ENCODE measurements around the gene UGT1A3.
"Not testable (repeated sequence)": the region's sequence is repeated elsewhere in the genome, so short reads cannot be mapped to it uniquely, and the experiment has no call there.

Gene UGT1A3

DNA sequence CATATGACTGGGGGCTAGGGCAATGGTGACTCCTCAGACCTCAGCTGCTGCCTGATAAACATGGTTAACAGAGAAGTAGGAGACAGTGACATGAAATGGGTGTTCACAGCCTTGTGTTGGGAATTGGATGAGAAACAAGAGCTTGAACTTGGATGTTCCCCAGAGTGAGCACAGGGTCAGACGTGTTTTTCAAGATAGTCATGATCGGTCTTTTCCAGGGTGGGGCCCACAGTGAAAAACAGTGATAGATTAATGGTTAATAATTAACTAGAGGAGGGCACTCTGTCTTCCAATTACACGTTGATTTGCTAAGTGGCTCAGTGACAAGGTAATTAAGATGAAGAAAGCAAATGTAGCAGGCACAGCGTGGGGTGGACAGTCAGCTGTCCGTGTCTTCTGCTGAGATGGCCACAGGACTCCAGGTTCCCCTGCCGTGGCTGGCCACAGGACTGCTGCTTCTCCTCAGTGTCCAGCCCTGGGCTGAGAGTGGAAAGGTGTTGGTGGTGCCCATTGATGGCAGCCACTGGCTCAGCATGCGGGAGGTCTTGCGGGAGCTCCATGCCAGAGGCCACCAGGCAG, at the start of gene UGT1A3:
TSS of gene UGT1A3 (plus strand) at position 320 of the 579 bp plus-strand sequence. CDS start at position 405, 85 bp downstream.
- DNase-seq, result no peak

DNA sequence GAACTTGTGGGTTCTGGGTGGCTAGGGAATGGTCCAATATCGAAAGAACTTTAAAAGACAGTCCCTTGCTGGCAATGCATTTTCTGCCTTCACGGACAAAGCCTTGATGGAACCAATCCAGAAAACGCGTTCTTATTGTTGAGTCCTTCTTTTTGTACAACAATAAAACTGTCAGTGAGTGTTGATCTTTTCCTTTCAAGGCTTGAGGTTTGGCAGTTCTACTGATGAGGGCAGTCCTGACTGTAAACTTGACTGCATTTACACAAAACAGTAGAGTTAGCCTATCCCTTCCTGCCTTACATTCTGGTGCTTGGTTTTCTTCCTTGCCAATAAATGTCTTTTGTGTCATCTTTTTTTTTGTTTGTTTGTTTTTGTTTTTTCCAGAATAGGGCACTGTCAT, 49.6 kb upstream of the UGT1A3 start:
- DNase-seq, result no peak

DNA sequence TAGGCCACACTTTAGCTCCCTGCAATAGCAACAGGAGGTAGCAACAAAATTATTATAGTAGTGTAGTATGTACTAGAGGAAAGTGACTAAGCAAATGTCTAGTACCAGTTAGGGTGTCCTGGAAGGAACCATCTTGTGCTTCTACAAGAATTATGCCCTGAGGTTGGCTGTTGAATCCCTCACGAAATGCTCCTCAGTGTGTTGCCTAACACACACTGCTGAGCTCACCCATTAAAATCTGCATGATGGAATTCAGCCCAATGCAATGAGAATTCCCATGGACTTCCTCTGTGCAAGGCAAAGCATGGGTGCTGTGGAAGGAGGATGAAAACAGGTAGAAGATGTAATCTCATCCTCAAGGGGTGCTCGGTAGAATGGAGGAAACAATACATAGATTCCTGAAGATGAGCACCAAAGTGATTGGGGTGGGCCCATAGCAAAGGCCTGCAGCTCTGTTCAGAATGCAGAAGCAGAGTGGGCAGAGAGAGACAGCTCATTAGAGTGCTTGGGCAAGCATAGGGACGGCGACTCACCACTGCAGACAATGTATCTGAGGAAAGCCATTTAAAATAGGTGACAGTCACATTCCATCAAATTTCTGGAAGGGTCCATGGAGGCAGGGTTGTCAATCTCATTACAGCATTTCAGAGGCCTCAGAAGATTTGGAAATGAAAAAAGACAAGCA, 48.3 kb upstream of the UGT1A3 start:
- DNase-seq, result no peak

- DNase-seq, result no peak
Measured at GRCh38 chr2:233681521-233682099, 47.2 kb upstream of the UGT1A3 start, which contains the start of gene UGT1A7. UGT1A7 (plus strand) TSS chr2:233681901; CDS start chr2:233681938, 37 bp downstream.

GRCh38 chr2:233684640-233685039, 44.2 kb upstream of the UGT1A3 start:
- no peak for DNase-seq

DNA sequence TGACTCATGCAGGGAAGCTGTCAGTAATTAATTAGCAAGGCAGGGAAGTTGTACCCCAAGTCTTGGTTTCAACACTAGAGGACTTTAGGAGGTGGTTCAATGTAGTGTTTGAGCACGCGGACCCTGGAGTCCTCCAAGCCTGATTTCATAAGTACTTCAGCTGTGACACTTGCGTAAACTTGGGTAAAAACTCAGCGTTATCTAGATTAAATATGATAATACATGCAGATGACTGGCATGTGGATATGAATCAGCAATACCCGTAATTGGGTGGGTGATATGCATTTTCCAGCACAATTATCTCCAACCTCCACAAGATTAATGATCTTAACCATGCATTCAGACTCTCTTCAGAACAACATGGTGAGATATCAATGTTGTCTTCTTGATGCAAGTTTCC, 41.9 kb upstream of the UGT1A3 start:
- no peak for DNase-seq

GRCh38 chr2:233688341-233688740, 40.5 kb upstream of the UGT1A3 start:
- no peak for DNase-seq

DNA sequence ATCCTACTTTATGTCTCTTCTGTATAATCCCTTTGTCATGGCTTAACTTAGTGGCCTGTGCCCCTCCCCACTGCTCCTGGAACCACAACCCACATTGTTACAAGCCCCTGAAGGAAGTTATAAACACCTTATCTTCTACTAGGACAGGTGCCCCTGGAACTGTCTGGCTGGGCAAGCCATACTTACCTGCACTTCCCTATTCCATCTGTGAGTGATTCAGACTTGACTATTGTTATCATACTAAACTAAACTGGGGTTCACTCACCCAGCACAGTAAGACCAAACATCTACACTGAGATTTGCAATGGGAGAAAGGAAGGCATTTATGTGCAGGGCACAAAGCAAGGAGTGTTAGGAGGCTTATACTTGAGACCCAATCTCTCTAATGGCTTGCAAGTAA, 39.8 kb upstream of the UGT1A3 start:
- DNase-seq, result no peak

GRCh38 chr2:233689501-233689900, 39.3 kb upstream of the UGT1A3 start:
- no peak for DNase-seq

DNA sequence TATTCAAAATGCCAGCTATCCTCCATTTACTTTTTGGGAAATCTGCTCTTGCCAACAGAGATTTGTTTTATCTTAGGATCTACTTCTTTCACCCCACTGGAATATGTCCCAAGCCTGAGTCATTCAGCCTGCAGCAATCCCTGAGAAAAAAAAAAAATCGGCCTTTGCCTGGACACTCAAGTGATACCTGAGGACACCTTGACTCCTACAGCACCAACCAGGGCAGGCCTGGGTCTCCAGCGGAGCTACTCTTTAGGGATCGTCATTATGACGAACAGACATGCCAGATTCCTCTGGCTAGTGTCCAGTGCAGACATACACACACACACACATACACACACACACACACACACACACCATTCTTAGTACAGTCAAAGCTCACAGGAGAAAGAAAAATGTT, 38.4 kb upstream of the UGT1A3 start:
- DNase-seq, result no peak

- no peak for DNase-seq
Measured at GRCh38 chr2:233691443-233692433, 37.1 kb upstream of the UGT1A3 start.

GRCh38 chr2:233692648-233693047, 36.2 kb upstream of the UGT1A3 start, which contains the start of gene UGT1A6:
UGT1A6 (plus strand) TSS chr2:233692890; CDS start chr2:233693005, 115 bp downstream.
- no peak for DNase-seq

DNA sequence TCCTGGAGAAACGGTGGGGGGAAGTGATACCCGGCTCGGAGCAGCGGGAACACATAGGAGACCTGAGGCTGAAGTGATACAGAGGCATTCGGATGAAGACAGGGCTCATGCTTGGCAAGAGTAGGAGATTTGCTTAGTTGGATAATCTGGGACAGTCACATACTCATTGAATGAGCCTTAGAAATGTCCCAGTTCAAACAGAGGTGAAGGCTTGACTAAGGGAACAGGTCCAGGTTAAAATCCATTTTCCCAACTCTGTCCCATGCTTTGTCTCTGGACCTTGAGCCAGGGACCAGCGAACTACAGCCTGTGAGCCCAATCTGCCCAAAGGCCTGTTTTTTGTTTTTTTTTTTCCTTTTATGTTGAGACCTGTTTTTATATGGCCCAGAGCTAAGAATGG, 34.9 kb upstream of the UGT1A3 start:
- DNase-seq, result no peak

- DNase-seq, result no peak
Measured at GRCh38 chr2:233698740-233699139, 30.1 kb upstream of the UGT1A3 start.

DNA sequence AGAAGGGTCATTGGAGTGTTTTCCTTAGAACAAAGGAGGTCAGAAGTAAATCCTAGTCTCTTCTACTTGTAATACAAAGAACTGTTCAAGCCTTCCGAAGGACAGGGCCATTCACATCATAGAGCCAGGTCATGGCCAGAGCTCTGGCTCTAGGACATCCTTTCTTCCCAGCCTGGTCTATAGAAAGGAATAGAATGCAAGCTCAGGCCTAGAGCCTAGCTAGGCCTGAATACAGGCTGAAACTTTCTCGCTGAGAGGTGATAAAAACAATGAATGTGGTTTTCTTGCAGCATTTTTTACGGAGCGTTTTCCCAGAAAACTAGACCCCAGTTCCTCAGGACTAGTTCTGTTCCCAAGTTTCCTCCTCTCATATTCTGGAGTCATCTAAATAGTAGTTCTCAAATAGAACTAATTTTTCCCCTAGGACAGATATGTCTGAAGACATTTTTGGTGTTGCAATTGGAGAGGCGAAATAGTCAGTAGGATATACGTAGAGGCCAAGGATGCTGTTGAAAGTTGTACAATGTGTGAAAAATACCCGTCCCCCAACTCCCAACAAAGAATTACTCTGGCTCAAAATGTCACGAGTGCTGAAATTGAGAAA, 29.3 kb upstream of the UGT1A3 start:
- no peak for DNase-seq

- DNase-seq, result no peak
Measured at GRCh38 chr2:233700028-233700635, 28.7 kb upstream of the UGT1A3 start.

DNA sequence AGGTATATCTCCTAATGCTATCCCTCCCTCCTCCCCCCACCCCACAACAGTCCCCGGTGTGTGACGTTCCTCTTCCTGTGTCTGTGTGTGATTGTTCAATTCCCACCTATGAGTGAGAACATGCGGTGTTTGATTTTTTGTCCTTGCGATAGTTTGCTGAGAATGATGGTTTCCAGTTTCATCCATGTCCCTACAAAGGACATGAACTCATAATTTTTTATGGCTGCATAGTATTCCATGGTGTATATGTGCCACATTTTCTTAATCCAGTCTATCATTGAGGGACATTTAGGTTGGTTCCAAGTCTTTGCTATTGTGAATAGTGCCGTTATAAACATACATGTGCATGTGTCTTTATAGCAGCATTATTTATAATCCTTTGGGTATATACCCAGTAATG, 28.0 kb upstream of the UGT1A3 start:
- DNase-seq, result not testable (repeated sequence)

- DNase-seq, result no peak
Measured at GRCh38 chr2:233702238-233702637, 26.6 kb upstream of the UGT1A3 start.

DNA sequence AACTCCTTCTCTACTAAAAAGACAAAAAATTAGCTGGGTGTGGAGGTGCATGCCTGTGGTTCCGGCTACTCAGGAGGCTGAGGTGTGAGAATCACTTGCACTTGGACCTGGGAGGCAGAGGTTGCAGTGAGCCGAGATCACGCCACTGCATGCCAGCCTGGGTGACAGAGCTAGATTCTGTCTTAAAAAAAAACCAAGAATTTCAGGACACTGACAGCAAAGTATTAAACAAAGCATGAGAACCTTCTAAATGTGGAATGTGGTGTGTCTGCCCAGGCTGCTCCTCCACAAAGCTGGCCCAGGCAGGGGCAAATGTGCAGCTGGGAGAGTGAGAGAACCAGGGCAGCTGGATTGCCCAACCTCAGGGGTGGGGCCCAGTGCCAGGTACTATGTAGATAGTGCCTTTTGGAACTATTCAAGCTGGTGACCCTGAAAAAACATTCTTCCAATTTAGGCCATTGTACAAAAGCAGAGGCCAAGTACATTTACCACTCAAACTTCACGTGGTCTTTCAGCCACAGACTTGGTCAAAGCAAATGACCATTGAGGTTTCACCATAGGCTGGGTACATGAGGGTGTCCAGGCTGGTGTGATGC, 22.8 kb upstream of the UGT1A3 start:
- no peak for DNase-seq

DNA sequence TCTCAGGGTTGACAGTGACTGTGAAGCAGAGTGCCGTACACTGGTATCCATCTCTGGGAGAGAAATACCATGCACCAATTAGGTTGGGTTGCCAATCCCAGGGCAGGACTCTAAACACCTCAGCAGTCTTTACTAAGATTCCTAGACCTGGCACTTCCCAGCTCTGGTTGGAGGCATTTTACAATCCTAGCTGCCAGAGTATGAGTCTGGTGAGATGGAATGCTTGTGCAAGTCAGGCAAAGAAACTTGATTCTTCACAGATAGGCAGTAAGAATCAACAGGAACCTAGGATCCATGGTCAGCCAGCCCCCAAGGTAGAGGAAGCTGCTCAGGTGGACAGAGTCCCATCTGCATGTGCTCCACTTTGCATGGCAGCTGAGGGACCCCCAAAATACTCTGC, 22.1 kb upstream of the UGT1A3 start:
- DNase-seq, result no peak

- DNase-seq, result no peak
Measured at GRCh38 chr2:233707940-233708644, 20.8 kb upstream of the UGT1A3 start.
